RCC 7860 (cell line): Measurements from ENCODE around the gene CLEC18B.
"Not testable (repeated sequence)": the region's sequence is repeated elsewhere in the genome, so short reads cannot be mapped to it uniquely, and the experiment has no call there.

Experiments
- DNase-seq: peaks from one replicate; pipeline ENCODE4 v3.0.0-alpha.2; 2015; ENCODE audit warnings: low spot score
- FAIRE-seq: peaks from 2 replicates; lab custom pipeline; 2012; peaks lifted over from hg19 to GRCh38; lab: Jason Lieb, UNC

The CLEC18B gene

GRCh38 chr16:74420612-74421481 is at the start of gene CLEC18B:
Gene CLEC18B (minus strand): TSS chr16:74421478. CDS start chr16:74421270, 208 bp downstream.
- not testable (repeated sequence) for DNase-seq, FAIRE-seq

GRCh38 chr16:74469946-74470478 is 48.7 kb upstream of the CLEC18B start:
- FAIRE-seq (no peak), DNase-seq (no peak)

GRCh38 chr16:74468807-74469525 is 47.7 kb upstream of the CLEC18B start:
- DNase-seq (no peak), FAIRE-seq (no peak)

- DNase-seq (no peak), FAIRE-seq (no peak)
These were observed 45.6 kb upstream of the CLEC18B start for GRCh38 chr16:74466872-74467271.

GRCh38 chr16:74465851-74466685 is 44.8 kb upstream of the CLEC18B start:
- DNase-seq (no peak), FAIRE-seq (no peak)

GRCh38 chr16:74465281-74465680 is 44.0 kb upstream of the CLEC18B start:
- FAIRE-seq (no peak), DNase-seq (no peak)

- no peak for FAIRE-seq
- no peak for DNase-seq
These were observed 42.6 kb upstream of the CLEC18B start for GRCh38 chr16:74463888-74464287.

- FAIRE-seq (no peak), DNase-seq (peak; percentile 30)
These were observed 41.1 kb upstream of the CLEC18B start for GRCh38 chr16:74462361-74462760.

- FAIRE-seq (no peak), DNase-seq (no peak)
These were observed 40.5 kb upstream of the CLEC18B start for GRCh38 chr16:74461826-74462225.

- no peak for FAIRE-seq
These were observed 39.3 kb upstream of the CLEC18B start for GRCh38 chr16:74460542-74460941.

GRCh38 chr16:74456290-74456625 is 35.0 kb upstream of the CLEC18B start:
- no peak for DNase-seq
- no peak for FAIRE-seq

More at GRCh38 chr16:74460542-74460941, 39.3 kb upstream of the CLEC18B start:
- DNase-seq, result no peak

- DNase-seq, result peak; percentile 20
- no peak for FAIRE-seq
These were observed 34.5 kb upstream of the CLEC18B start for GRCh38 chr16:74455619-74456289.

GRCh38 chr16:74455213-74455612 is 33.9 kb upstream of the CLEC18B start:
- DNase-seq, result no peak

GRCh38 chr16:74451951-74452758 is 30.9 kb upstream of the CLEC18B start:
- peak; percentile 91 for FAIRE-seq
- peak; percentile 84 for DNase-seq

More at GRCh38 chr16:74455213-74455612, 33.9 kb upstream of the CLEC18B start:
- FAIRE-seq, result no peak

- DNase-seq (no peak), FAIRE-seq (no peak)
These were observed 29.9 kb upstream of the CLEC18B start for GRCh38 chr16:74450967-74451760.

GRCh38 chr16:74450236-74450635 is 29.0 kb upstream of the CLEC18B start:
- FAIRE-seq, result no peak
- DNase-seq, result no peak

- no peak for FAIRE-seq
- peak; percentile 76 for DNase-seq
These were observed 28.2 kb upstream of the CLEC18B start for GRCh38 chr16:74449470-74449869.

- peak; percentile 90 for FAIRE-seq
These were observed 27.7 kb upstream of the CLEC18B start for GRCh38 chr16:74448990-74449389.

GRCh38 chr16:74447578-74447977 is 26.3 kb upstream of the CLEC18B start:
- FAIRE-seq (no peak), DNase-seq (no peak)

More at GRCh38 chr16:74448990-74449389, 27.7 kb upstream of the CLEC18B start:
- peak; percentile 88 for DNase-seq
